NCI-H526 (cell line): ENCODE measurements around the gene ELAVL2.

Source experiments
- DNase-seq, 2 experiments: peaks; one replicate each; lab custom pipeline; 2025; lab: John Stamatoyannopoulos, UW

Gene ELAVL2

GRCh38 chr9:23662320-23662719 lies 163.7 kb downstream of the ELAVL2 start:
- DNase-seq, result no peak

GRCh38 chr9:23659346-23660006 lies 166.6 kb downstream of the ELAVL2 start:
- DNase-seq, result no peak

- no peak for DNase-seq
Measured at GRCh38 chr9:23658376-23659258, 167.4 kb downstream of the ELAVL2 start.

GRCh38 chr9:23651051-23651450 lies 175.0 kb downstream of the ELAVL2 start:
- no peak for DNase-seq

- no peak for DNase-seq
Measured at GRCh38 chr9:23648651-23649050, 177.4 kb downstream of the ELAVL2 start.

- no peak for DNase-seq
Measured at GRCh38 chr9:23644896-23645295, 181.1 kb downstream of the ELAVL2 start.

GRCh38 chr9:23644326-23644725 lies 181.7 kb downstream of the ELAVL2 start:
- DNase-seq, result no peak

GRCh38 chr9:23643656-23644258 lies 182.3 kb downstream of the ELAVL2 start:
- DNase-seq, result no peak
